Measurements from ENCODE around the gene CCDC68.

DNA sequence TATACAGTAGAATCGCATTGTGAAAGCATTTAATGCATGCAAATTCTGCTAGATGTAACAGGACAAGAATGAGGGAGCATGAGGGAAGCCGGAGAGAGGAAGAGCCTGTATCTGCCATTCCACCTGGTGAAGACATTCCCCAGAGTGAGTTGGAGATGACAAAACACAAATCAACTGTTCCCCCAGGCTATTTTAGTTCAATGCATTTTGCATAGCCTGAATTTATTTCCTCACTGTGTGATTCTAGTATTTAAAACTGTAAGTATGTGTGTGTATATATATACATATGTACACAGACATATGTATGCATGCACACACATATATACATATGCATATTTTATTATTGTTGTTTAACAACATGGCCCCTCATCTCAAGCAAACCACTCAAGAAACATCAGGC is 54.7 kb downstream of the CCDC68 start:
- TF ChIP-seq, protein P1, sequence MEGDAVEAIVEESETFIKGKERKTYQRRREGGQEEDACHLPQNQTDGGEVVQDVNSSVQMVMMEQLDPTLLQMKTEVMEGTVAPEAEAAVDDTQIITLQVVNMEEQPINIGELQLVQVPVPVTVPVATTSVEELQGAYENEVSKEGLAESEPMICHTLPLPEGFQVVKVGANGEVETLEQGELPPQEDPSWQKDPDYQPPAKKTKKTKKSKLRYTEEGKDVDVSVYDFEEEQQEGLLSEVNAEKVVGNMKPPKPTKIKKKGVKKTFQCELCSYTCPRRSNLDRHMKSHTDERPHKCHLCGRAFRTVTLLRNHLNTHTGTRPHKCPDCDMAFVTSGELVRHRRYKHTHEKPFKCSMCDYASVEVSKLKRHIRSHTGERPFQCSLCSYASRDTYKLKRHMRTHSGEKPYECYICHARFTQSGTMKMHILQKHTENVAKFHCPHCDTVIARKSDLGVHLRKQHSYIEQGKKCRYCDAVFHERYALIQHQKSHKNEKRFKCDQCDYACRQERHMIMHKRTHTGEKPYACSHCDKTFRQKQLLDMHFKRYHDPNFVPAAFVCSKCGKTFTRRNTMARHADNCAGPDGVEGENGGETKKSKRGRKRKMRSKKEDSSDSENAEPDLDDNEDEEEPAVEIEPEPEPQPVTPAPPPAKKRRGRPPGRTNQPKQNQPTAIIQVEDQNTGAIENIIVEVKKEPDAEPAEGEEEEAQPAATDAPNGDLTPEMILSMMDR (conservative IDR thresholded peaks at IDR 0.05), result no peak
- no peak for TF ChIP-seq ZFX (IDR thresholded peaks at IDR 0.05)
